ENCODE data around the gene METTL4. TPM values are rescaled to one million over a fixed set of nuclear protein-coding genes. Genes with fewer than 3 reads are reported as not detected.
"Not testable (repeated sequence)": the region's sequence is repeated elsewhere in the genome, so short reads cannot be mapped to it uniquely, and the experiment has no call there.

The METTL4 gene
- total and polyA plus RNA-seq, 9 donors, result 4.8 to 16.0 (median 8.5) TPM

DNA sequence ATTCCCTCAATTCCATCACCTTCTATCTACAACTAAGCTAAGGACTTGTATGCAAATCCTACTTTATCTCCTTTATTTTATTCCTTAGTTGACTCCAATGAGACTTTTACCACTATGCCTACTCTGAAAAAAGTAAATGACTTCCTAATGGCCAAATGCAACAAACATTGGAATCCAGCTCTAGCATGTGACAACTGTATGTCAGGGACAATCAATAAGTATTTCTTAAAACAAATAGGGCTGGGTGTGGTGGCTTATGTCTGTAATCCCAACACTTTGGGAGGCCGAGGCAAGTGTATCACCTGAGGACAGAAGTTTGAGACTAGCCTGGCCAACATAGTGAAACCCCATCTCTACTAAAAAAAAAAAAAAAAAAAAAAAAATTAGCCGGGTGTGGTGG is 21.8 kb downstream of the METTL4 start:
- Histone ChIP-seq H3K9me3 (no peaks in the 10 kb centered on the region), H3K27ac (no peak overlapping the region), H3K36me3 (no peaks in the 10 kb centered on the region), H3K4me3 (no peak overlapping the region), H3K4me1 (ENCODE audit: insufficient read depth) (no peaks in the 10 kb centered on the region), H3K27me3 (no peaks in the 10 kb centered on the region)
- no peak for DNase-seq
- TF ChIP-seq EP300 (IDR thresholded peaks at IDR 0.05) (no peak), CTCF (IDR thresholded peaks at IDR 0.05) (no peak), POLR2A (IDR thresholded peaks at IDR 0.05) (no peak)
- intact Hi-C loops (cut with DNase I), result loop anchor here in 2 of 4 donors (10.0 kb wide), 1 partner anchor 1685 kb away; no protein-coding TSS in a partner anchor
- 94 to 100% (median 95%) methylated on average over 2 of the region's 2 CpGs for WGBS, 3 donors

DNA sequence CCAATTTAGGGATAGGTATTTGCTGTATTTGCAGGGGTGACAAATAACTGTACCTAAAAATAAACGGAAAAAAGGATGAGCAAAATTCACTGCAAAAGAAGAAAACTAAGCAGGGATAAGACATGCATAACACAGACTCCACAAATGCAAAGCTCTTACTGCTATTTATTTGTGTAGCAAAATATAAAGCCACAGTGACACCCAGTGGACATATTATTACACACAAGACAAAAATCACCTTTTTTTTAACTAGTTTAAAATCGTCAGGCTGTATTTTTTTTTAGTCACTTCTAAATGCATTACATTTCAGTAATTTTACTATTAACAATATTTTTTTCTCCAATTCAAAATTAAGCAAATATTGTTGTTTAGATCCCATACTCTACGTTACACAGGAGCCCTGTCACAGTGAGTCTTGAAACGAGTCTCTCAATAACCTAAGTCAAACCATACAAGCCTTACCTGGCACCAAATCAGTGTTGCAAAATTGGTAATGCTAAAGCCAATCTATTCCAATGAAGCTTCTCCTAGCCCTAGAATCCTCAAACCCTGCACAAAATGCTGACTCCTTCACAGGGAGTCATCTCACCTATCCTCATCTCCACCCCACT is 23.7 kb downstream of the METTL4 start:
- H3K9me3 ChIP-seq, result no peaks in the 10 kb centered on the region
- no peak for DNase-seq
- no peaks in the 10 kb centered on the region for H3K27me3 ChIP-seq
- TF ChIP-seq CTCF (IDR thresholded peaks at IDR 0.05) (peak in 2 of 3 donors; percentile 18 to 27), POLR2A (IDR thresholded peaks at IDR 0.05) (no peak)
- H3K4me3 ChIP-seq, result no peak overlapping the region
- H3K27ac ChIP-seq, result no peak overlapping the region
- no peaks in the 10 kb centered on the region for H3K36me3 ChIP-seq
- 46 to 50% (median 50%) methylated on average over 4 of the region's 4 CpGs for WGBS, 3 donors
- H3K4me1 ChIP-seq (ENCODE audit: insufficient read depth), result no peaks in the 10 kb centered on the region
- intact Hi-C loops (cut with DNase I), result loop anchor here in 2 of 4 donors (10.0 kb wide), 1 partner anchor 1683 kb away; no protein-coding TSS in a partner anchor

- intact Hi-C loops (cut with DNase I), result loop anchor here in 2 of 4 donors (10.0 kb wide), 1 partner anchor 1680 kb away; no protein-coding TSS in a partner anchor
- H3K9me3 ChIP-seq, result no peaks in the 10 kb centered on the region
- WGBS, 3 donors, result 66 to 74% (median 70%) methylated on average over 2 of the region's 2 CpGs
- TF ChIP-seq CTCF (IDR thresholded peaks at IDR 0.05), result no peak
- no peak for TF ChIP-seq POLR2A (IDR thresholded peaks at IDR 0.05)
- no peak for TF ChIP-seq EP300 (IDR thresholded peaks at IDR 0.05)
- DNase-seq, result no peak
- no peak overlapping the region for H3K4me3 ChIP-seq
- no peaks in the 10 kb centered on the region for H3K27me3 ChIP-seq
- H3K36me3 ChIP-seq, result no peaks in the 10 kb centered on the region
- H3K27ac ChIP-seq, result no peak overlapping the region
- H3K4me1 ChIP-seq (ENCODE audit: insufficient read depth), result no peaks in the 10 kb centered on the region
These were observed 26.1 kb downstream of the METTL4 start for GRCh38 chr18:2545155-2545554.

DNA sequence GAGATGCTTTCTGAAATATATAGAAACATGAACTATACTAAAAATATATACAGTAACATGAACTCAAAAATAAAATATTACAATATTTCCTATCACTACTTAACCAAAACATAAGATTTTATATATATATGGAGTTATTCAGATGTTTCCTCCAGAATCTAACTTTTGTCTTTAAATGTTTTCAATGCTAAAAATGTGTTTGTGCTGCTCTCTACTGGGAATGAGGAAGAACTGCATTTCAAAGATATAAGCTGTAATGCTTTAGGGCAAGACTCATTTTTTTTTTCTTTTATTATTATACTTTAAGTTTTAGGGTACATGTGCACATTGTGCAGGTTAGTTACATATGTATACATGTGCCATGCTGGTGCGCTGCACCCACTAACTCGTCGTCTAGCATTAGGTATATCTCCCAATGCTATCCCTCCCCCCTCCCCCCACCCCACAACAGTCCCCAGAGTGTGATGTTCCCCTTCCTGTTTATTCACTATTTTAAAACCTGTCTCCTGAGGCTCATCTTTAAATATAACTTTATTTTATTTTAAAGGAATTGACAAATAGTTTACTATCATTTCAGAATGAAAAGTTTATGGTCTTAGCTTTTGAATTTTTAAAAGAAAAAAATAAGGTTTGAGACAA is 29.3 kb downstream of the METTL4 start:
- WGBS, 3 donors, result 25 to 36% methylated on average over 3 of the region's 3 CpGs; no CpG with 5 or more reads in 1 of the 3 donors
- not testable (repeated sequence) for H3K27me3 ChIP-seq; H3K36me3 ChIP-seq; H3K4me3 ChIP-seq; DNase-seq; H3K4me1 ChIP-seq (ENCODE audit: insufficient read depth); H3K9me3 ChIP-seq; H3K27ac ChIP-seq
- intact Hi-C loops (cut with DNase I), result loop anchor here in 2 of 4 donors (10.0 kb wide), 1 partner anchor 1677 kb away; no protein-coding TSS in a partner anchor

GRCh38 chr18:2540575-2540974 is 30.7 kb downstream of the METTL4 start:
- WGBS, 3 donors, result 67 to 84% (median 71%) methylated on average over 4 of the region's 4 CpGs
- intact Hi-C loops (cut with DNase I), result loop anchor here in 2 of 4 donors (10.0 kb wide), 1 partner anchor 1676 kb away; no protein-coding TSS in a partner anchor
- no peak for TF ChIP-seq POLR2A (IDR thresholded peaks at IDR 0.05)
- TF ChIP-seq EP300 (IDR thresholded peaks at IDR 0.05), result no peak
- no peak for TF ChIP-seq CTCF (IDR thresholded peaks at IDR 0.05)
- Histone ChIP-seq H3K4me3 (no peak overlapping the region), H3K4me1 (ENCODE audit: insufficient read depth) (no peaks in the 10 kb centered on the region), H3K27ac (no peak overlapping the region), H3K27me3 (no peaks in the 10 kb centered on the region), H3K36me3 (no peaks in the 10 kb centered on the region), H3K9me3 (no peaks in the 10 kb centered on the region)
- no peak for DNase-seq
